ENCODE results near the gene GCNT4. TPM values are rescaled to one million over a fixed set of nuclear protein-coding genes. Genes with fewer than 3 reads are reported as not detected.

Gene GCNT4
- total RNA-seq, 2 experiments from 2014 or later: 0.07 to 0.41 TPM

DNA sequence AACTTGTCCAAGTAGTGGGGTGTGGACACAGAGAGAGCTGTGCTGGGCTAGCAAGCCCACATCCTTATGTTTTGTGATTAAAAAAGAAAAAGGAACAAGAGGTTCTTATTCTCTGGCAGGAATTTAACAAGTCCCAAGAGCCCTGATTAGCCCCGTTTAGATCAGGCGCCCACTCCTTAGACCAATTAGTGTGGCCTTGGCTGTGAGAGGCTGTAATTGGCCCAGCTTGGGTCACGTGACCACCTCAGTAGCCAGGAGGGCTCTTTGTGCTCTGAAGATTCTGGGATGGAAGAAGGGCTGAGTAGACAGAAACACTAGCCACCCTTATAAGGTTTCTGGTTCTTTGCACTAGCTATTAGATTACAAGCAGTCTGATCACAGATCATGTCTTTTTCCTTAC is 31.1 kb downstream of the GCNT4 start:
- H3K4me3 Mint-ChIP-seq: no peak overlapping the region
- ATAC-seq: no peak
- no peaks in the 10 kb centered on the region for H3K36me3 Mint-ChIP-seq
- no peak overlapping the region for H3K27ac Mint-ChIP-seq
- DNase-seq: no peak
- no peaks in the 10 kb centered on the region for H3K9me3 Mint-ChIP-seq (ENCODE audit: low read depth)
- H3K4me1 Mint-ChIP-seq: peaks cover 17% of the 10 kb centered on the region
- CTCF ChIA-PET: no interaction called here
- peaks cover 3% of the 10 kb centered on the region for H3K27me3 Mint-ChIP-seq

DNA sequence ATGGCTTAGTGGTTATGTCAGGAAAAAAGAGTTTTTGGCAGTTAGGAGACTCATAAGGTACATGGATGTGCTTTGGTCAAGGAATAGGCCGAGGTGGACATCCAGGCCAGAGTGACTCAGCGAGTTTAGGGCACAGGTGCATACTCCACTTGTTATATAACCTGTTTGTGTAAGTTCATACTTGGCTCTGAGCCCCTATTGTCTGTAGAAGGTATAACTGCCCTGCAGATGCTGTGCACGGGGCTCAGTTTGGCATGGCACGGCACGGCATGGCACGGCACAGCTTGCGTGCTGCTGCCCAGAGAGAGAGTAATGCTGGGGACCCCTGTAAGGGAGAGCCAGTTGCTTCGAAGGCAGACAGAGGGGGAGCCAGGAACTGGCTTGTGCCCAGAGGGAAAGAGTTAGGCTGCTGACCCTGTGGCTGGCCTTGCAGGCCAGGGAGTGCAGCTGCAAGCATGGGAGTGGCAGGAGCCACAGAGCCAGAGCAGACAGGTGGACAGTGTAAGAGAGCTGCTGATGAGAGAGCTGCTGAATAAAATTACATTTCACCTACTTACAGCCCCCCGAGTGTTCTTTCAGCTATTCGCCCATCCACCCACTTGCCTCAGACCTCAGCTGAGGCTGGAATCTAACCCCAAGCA is 32.2 kb downstream of the GCNT4 start:
- Mint-ChIP-seq H3K9me3 (ENCODE audit: low read depth) (no peaks in the 10 kb centered on the region), H3K27me3 (peaks cover 2% of the 10 kb centered on the region), H3K4me1 (peaks cover 17% of the 10 kb centered on the region), H3K27ac (no peak overlapping the region), H3K36me3 (no peaks in the 10 kb centered on the region), H3K4me3 (no peak overlapping the region)
- no peak for DNase-seq
- CTCF ChIA-PET: interaction anchor here (0.6 kb wide), 1 partner anchor 1216 kb away, joined by 3 read pairs; no protein-coding TSS in a partner anchor
- ATAC-seq: no peak

DNA sequence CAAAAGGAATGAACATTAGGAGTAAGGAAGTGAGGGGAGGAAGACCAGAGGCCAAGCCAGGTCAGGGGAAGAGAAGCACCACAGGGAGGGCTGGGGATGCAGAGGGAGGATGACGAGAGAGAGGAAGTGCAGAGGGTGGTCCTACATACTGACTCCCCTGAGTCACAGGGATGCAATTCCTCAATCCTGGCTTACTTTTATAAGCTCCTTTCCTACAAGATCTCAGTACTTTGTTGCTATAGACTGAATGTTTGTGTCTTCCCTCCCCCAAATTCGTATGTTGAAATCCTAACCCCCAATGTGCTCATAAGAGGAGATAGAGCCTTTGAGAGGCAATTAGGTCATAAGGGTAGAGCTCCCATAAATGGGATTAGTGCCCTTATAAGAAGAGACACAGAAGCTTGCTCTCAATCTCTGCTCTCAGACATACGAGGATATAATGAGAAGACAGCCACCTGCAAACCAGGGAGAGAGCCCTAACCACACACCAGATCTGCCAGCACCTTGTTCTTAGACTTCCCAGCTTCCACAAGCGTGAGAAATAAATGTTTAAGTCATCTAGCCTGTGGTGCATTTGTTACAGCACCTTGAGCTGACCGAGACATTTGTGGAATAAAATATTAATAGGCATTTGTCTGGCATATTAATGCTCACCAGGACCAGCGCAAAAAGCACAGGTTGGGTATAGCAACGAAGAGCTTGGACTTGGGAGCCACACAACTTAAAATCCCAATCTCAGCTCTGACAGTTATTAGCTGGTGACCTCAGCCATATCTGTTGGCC is 33.4 kb downstream of the GCNT4 start:
- CTCF ChIA-PET: interaction anchor here (1.0 kb wide), 1 partner anchor 94 kb away, joined by 3 read pairs; no protein-coding TSS in a partner anchor
- DNase-seq (no peak), ATAC-seq (no peak)
- H3K27ac Mint-ChIP-seq: no peak overlapping the region
- no peaks in the 10 kb centered on the region for H3K9me3 Mint-ChIP-seq (ENCODE audit: low read depth)
- peaks cover 10% of the 10 kb centered on the region for H3K4me1 Mint-ChIP-seq
- no peaks in the 10 kb centered on the region for H3K36me3 Mint-ChIP-seq
- H3K27me3 Mint-ChIP-seq: no peaks in the 10 kb centered on the region
- no peak overlapping the region for H3K4me3 Mint-ChIP-seq

DNA sequence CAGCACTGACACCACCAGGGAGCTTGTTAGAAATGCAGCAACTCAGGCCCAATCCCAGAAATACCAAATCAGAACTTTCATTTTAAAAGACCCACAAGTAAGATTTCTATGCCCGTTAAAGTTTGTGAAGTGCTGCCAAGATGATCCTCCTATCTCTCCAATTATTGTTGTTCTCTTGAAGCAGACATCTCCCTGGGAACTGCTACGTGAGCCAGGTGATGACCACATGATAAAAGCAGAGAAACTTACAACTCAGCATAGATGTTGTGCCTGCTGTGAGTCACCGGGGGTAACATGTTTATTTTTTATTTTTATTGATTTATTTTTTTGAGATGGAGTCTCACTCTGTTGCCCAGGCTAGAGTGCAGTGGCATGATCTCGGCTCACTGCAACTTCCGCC is 34.4 kb downstream of the GCNT4 start:
- Mint-ChIP-seq H3K9me3 (ENCODE audit: low read depth) (no peaks in the 10 kb centered on the region), H3K36me3 (no peaks in the 10 kb centered on the region), H3K4me1 (no peaks in the 10 kb centered on the region), H3K4me3 (no peak overlapping the region), H3K27ac (no peak overlapping the region), H3K27me3 (no peaks in the 10 kb centered on the region)
- no peak for ATAC-seq
- no peak for DNase-seq
- CTCF ChIA-PET: interaction anchor here (1.0 kb wide), 1 partner anchor 92 kb away, joined by 3 read pairs; no protein-coding TSS in a partner anchor

DNA sequence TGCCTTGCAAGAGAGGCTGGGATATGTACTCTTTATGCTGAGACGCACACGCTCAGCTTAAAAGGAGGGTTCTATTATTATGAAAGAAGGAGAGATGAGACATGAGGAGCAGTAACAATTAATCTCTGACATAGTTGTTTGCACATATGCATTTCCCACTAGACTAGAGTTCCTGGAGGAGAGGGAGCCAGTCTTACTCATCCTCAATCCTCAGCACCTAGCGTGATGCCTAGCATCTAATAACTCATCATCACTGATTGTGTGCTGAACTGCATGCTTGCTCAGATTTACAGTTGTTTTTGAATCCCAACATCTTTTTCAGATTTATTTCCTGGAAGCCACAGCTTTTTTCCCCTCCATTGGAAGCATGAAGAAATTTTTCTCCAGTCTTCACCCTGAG is 35.5 kb downstream of the GCNT4 start:
- no peak overlapping the region for H3K4me3 Mint-ChIP-seq
- H3K27me3 Mint-ChIP-seq: no peaks in the 10 kb centered on the region
- DNase-seq: no peak
- no peaks in the 10 kb centered on the region for H3K4me1 Mint-ChIP-seq
- no peak overlapping the region for H3K27ac Mint-ChIP-seq
- peaks cover 2% of the 10 kb centered on the region for H3K36me3 Mint-ChIP-seq
- CTCF ChIA-PET: no interaction called here
- H3K9me3 Mint-ChIP-seq (ENCODE audit: low read depth): no peaks in the 10 kb centered on the region
- ATAC-seq: no peak

DNA sequence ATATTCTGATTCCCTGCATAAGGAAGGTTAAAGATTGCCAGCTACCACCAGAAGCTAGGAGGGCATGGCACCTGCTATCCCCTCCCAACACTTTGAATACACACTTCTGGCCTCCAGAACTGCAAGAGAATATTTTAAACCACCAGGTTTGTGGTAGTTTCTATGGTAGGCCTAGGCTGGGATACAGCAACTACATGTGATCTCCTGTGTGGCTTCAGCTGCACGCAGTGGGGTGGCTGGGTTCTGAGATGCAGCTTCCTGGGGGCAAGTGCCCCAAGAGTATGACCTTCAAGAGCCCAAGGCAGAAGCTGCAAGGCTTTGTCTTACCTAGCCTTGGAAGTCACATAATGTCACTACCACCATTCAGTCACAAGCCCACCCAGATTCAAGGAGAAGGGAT is 39.6 kb downstream of the GCNT4 start:
- Mint-ChIP-seq H3K4me1 (peaks cover 2% of the 10 kb centered on the region), H3K36me3 (peaks cover 3% of the 10 kb centered on the region), H3K4me3 (no peak overlapping the region), H3K27ac (no peak overlapping the region), H3K9me3 (ENCODE audit: low read depth) (no peaks in the 10 kb centered on the region), H3K27me3 (no peaks in the 10 kb centered on the region)
- CTCF ChIA-PET: no interaction called here
- ATAC-seq (no peak), DNase-seq (no peak)

DNA sequence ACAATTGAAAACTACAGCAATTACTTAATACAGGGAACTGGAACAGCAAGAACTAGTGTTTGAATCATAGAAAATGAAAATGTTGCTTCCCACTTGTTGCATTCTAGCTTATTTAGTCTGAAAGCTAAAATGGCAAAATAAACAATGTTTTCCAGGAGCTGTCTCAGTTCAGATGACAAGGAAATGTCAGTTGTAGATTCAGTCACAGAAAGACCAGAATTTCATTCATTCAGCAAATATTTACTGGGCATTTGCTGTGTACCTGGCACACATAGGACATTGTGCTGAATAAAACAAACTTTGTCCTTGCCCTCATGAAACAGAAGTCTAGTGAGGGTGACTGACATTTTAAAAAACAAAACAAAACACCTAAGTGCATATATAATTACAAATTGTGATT is 41.5 kb downstream of the GCNT4 start:
- H3K27ac Mint-ChIP-seq: no peak overlapping the region
- CTCF ChIA-PET: no interaction called here

DNA sequence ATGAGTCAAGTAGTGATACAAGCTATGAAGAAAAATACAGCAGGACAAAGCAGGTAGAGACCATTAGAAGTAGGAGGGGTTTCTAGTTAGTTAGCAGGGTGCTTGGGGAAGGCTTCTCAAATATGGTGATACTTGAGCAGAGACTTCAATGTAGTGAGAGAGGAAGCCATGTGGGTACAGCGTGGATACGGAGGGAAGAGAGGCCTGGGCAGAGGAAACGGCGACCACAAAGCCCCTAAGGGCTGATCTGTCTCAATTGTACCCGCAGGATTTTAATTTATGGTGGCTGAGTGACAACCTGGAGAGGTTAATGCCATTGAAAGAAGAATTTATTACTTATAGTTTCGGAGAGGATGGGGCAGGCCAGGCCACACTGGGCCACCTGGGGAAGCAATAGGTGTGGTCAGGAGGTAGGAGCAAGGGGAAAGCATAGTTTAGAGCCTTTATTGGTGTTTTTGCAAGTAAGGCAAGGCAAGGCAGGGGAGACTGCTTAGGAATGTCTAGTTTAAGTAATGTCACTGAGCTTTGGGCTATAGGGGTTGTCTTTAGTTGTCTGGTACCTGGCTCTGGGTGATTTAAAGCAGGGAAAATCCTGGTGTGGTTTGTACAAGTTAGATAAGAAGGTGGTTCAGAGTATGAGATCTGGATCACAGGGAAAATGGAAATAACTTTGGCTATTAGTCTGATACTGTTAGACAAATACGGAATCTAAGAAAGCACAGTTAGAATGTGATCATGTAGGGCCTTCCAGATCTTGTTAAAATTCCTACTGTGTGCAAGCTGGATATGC is 42.6 kb downstream of the GCNT4 start:
- no peak overlapping the region for H3K27ac Mint-ChIP-seq
- DNase-seq: no peak
- H3K27me3 Mint-ChIP-seq: no peaks in the 10 kb centered on the region
- peaks cover 4% of the 10 kb centered on the region for H3K9me3 Mint-ChIP-seq (ENCODE audit: low read depth)
- no peak for ATAC-seq
- H3K4me1 Mint-ChIP-seq: peaks cover 2% of the 10 kb centered on the region
- no peak overlapping the region for H3K4me3 Mint-ChIP-seq
- CTCF ChIA-PET: no interaction called here
- H3K36me3 Mint-ChIP-seq: peaks cover 3% of the 10 kb centered on the region

More for the DNA sequence above, 41.5 kb downstream of the GCNT4 start:
- H3K27me3 Mint-ChIP-seq: no peaks in the 10 kb centered on the region
- DNase-seq (no peak), ATAC-seq (no peak)
- no peak overlapping the region for H3K4me3 Mint-ChIP-seq
- H3K4me1 Mint-ChIP-seq: peaks cover 2% of the 10 kb centered on the region
- peaks cover 1% of the 10 kb centered on the region for H3K9me3 Mint-ChIP-seq (ENCODE audit: low read depth)
- H3K36me3 Mint-ChIP-seq: peaks cover 3% of the 10 kb centered on the region

DNA sequence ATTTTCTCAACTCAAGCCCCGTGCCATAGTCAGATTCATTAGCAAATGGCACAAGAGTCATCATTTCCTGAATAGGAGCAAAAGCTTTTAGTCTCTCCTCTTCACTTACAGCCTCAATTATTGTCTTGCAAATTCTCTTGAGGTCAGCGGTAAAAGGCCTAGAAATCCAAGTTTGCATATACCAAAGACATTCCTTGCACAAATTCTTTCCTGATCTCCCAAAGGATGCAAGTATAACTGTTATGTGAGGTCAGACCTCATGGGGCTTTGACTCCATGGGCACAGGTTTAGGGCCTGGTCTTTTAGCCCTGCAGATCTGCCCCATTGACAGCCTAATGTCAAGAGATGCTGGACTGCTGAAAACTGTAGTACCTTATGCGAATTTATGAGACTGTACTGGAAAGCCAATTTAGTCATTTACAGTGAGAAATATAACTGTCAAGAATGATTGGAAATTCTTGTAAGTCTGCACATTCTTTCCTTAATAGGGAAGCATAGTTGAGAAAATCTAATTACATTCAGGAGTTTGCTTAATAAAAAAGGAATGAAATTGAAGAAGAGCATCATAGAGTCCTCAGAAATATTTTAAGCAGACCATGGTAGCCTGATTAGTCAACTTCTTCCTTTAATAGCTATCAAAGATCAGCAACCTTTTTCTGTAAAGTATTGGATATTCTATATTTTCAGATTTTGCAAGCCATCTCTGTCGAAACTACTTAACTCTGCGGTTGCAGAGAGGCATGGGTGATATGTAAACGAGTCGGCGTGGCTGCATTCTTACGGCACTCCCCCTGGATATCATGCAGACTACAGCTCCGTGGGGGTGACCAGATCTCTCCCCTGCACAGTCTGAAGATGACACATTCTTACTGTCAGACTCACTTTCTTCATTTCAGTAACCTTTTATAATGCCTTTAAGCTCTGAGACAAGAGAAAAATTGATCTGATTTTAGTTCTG is 45.2 kb downstream of the GCNT4 start:
- peaks cover 7% of the 10 kb centered on the region for H3K36me3 Mint-ChIP-seq
- H3K27ac Mint-ChIP-seq: no peak overlapping the region
- CTCF ChIA-PET: no interaction called here
- peaks cover 2% of the 10 kb centered on the region for H3K4me1 Mint-ChIP-seq
- H3K9me3 Mint-ChIP-seq (ENCODE audit: low read depth): peaks cover 7% of the 10 kb centered on the region
- no peak overlapping the region for H3K4me3 Mint-ChIP-seq
- no peak for ATAC-seq
- no peaks in the 10 kb centered on the region for H3K27me3 Mint-ChIP-seq
- DNase-seq: no peak

DNA sequence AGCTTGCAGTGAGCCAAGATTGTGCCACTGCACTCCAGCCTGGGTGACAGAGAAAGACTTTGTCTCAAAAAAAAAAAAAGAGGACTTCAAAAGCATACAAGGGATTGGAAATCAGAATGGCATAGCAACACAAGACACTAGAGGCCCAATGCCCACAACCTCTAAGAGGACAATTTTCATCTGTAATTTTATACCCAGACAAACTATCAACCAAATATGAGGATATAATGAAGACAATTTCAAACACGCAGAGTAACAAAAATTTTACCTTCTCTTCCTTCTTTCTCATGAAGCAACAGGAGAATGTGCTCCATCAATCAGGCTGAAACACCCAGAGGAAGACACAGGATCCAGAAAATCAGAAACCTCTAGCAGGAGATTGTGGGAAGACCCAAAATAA is 46.8 kb downstream of the GCNT4 start:
- peaks cover 2% of the 10 kb centered on the region for H3K4me1 Mint-ChIP-seq
- H3K4me3 Mint-ChIP-seq: no peak overlapping the region
- no peaks in the 10 kb centered on the region for H3K27me3 Mint-ChIP-seq
- no peak overlapping the region for H3K27ac Mint-ChIP-seq
- ATAC-seq (no peak), DNase-seq (no peak)
- peaks cover 7% of the 10 kb centered on the region for H3K9me3 Mint-ChIP-seq (ENCODE audit: low read depth)
- H3K36me3 Mint-ChIP-seq: peaks cover 5% of the 10 kb centered on the region
- CTCF ChIA-PET: no interaction called here

Data from activated CD8-positive, alpha-beta memory T cell treated with anti-CD3 and anti-CD28 coated beads, Interleukin-2, amount 10 ng/mL, durations not matched to agents 7 days and 5 days (primary cell).